ENCODE data around the gene LIF. TPM values are rescaled to one million over a fixed set of nuclear protein-coding genes. Genes with fewer than 3 reads are reported as not detected.

Gene LIF
- total RNA-seq, 1 donor from 2014 or later = not detected

GRCh38 chr22:30261134-30261533 is 14.6 kb upstream of the LIF start:
- H3K4me1 ChIP-seq = peaks cover under 1 to 2% of the 10 kb centered on the region in 2 donors
- no peak overlapping the region for H3K4me3 ChIP-seq
- no peak for TF ChIP-seq CTCF (IDR thresholded peaks at IDR 0.05)
- intact Hi-C loops (cut with DNase I) = loop anchor here (5.0 kb wide), 1 partner anchor 221 kb away; no protein-coding TSS in a partner anchor
- no peak overlapping the region for H3K27ac ChIP-seq
- no peaks in the 10 kb centered on the region for H3K36me3 ChIP-seq
- H3K9me3 ChIP-seq = no peaks in the 10 kb centered on the region
- no peak for DNase-seq (ENCODE audit: low spot score in 2 of 2)
- no peaks in the 10 kb centered on the region for H3K27me3 ChIP-seq

- DNase-seq (ENCODE audit: low spot score in 2 of 2) = no peak
- no peaks in the 10 kb centered on the region for H3K9me3 ChIP-seq
- peaks cover 4 to 6% of the 10 kb centered on the region in 2 donors for H3K4me1 ChIP-seq
- no peaks in the 10 kb centered on the region for H3K27me3 ChIP-seq
- TF ChIP-seq CTCF (IDR thresholded peaks at IDR 0.05) = no peak
- intact Hi-C loops (cut with DNase I) = loop anchor here (5.0 kb wide), 1 partner anchor 222 kb away; no protein-coding TSS in a partner anchor
- no peak overlapping the region for H3K27ac ChIP-seq
- H3K4me3 ChIP-seq = no peak overlapping the region
- no peaks in the 10 kb centered on the region for H3K36me3 ChIP-seq
Measured at GRCh38 chr22:30260682-30261081, 14.1 kb upstream of the LIF start.

GRCh38 chr22:30260276-30260675 is 13.7 kb upstream of the LIF start:
- DNase-seq (ENCODE audit: low spot score in 2 of 2) = no peak
- intact Hi-C loops (cut with DNase I) = loop anchor here (5.0 kb wide), 1 partner anchor 222 kb away; no protein-coding TSS in a partner anchor
- no peaks in the 10 kb centered on the region for H3K27me3 ChIP-seq
- H3K9me3 ChIP-seq = no peaks in the 10 kb centered on the region
- peaks cover 4 to 6% of the 10 kb centered on the region in 2 donors for H3K4me1 ChIP-seq
- H3K36me3 ChIP-seq = no peaks in the 10 kb centered on the region
- H3K4me3 ChIP-seq = no peak overlapping the region
- no peak overlapping the region for H3K27ac ChIP-seq
- TF ChIP-seq CTCF (IDR thresholded peaks at IDR 0.05) = no peak

GRCh38 chr22:30254314-30254713 is 7.8 kb upstream of the LIF start:
- H3K27ac ChIP-seq = no peak overlapping the region
- intact Hi-C loops (cut with DNase I) = no loop called here
- no peaks in the 10 kb centered on the region for H3K27me3 ChIP-seq
- no peaks in the 10 kb centered on the region for H3K9me3 ChIP-seq
- H3K4me3 ChIP-seq = no peak overlapping the region
- peaks cover 6 to 14% of the 10 kb centered on the region in 2 donors for H3K4me1 ChIP-seq
- no peak for DNase-seq (ENCODE audit: low spot score in 2 of 2)
- no peak for TF ChIP-seq CTCF (IDR thresholded peaks at IDR 0.05)
- H3K36me3 ChIP-seq = no peaks in the 10 kb centered on the region

- H3K27me3 ChIP-seq = no peaks in the 10 kb centered on the region
- no peaks in the 10 kb centered on the region for H3K9me3 ChIP-seq
- intact Hi-C loops (cut with DNase I) = no loop called here
- DNase-seq (ENCODE audit: low spot score in 2 of 2) = no peak
- H3K36me3 ChIP-seq = no peaks in the 10 kb centered on the region
- no peak for TF ChIP-seq CTCF (IDR thresholded peaks at IDR 0.05)
- no peak overlapping the region for H3K27ac ChIP-seq
- peak overlapping the region in 1 of 2 donors; percentile 39 for H3K4me3 ChIP-seq
- H3K4me1 ChIP-seq = peaks cover 6 to 14% of the 10 kb centered on the region in 2 donors
Measured at GRCh38 chr22:30253205-30253852, 6.8 kb upstream of the LIF start.

All from ascending aorta (tissue), 2 donors.